ENCODE measurements around the gene TMEM217.

Gene TMEM217

DNA sequence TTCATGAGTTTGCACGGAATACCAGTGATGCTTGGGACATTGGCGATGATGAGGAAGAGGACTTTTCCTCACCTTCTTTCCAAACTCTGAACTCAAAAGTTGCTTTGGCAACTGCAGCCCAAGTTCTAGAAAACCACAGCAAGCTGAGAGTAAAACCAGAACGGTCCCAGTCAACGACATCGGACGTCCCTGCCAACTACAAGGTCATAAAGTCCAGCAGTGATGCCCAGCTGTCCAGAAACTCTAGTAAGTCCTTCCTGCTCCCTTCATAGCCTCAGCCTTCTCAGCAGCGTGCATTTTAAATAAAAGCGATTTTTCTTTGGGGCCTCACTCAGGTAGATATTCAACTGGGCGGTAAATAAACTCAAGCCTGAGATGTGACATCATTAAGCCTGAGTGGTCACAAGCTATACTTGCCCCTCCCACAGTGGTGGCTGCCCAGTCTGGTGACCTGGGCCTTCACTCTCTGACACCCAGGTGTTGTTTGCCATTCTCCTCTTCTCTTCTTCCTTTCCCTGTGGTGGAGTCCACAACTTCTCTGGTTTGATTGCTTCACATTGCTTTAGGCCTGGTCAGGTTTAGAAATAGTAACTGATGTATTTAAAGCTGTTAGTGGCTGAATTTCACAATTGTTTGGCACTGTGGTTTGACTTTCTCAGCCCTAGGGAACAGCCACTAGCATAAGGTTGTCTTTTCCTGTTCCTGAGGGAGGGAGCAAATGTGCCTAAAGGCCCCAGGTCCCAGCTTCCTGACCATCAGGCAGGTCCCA lies 21.6 kb upstream of the TMEM217 start:
- peak; percentile 73 for DNase-seq (ENCODE audit: low spot score)

DNA sequence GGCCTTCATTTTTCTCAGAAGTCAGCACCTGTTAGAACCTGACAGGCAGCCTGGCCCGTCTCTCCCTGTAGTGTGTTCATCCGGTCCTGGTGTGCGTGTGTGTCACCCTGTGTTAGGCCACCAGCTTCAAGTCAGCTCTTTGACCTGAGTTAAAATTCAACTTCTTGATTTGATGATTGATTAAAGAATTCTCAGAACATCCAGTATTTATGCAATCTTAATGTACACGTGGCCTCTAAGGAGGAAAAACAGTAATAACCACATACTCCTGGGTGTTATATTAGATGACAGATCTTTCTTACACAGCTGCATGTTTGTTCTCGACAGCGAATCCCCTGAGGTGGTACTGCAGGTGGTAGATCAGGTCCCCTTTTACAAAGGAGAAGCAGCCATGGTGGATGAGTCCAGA lies 19.1 kb upstream of the TMEM217 start:
- DNase-seq (ENCODE audit: low spot score): no peak

DNA sequence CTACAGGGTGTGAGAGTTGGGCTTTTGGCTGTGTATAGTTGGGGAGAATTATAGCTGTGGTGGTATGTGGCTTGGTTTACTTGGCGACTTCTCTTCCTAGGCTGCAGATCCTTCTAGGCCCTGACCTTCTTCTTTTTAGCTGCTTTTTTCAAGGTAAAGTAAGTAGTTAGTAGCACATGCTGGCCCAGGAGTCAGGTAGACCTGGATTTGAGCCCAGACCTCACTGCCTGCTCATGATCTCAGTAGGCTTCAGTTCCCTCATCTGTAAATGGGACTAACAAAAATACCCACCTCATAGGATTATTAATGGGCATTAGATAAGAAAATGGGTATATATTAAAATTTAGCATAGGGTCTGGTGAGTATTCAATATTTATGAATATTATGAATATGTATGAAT lies 17.4 kb upstream of the TMEM217 start:
- no peak for DNase-seq (ENCODE audit: low spot score)

DNA sequence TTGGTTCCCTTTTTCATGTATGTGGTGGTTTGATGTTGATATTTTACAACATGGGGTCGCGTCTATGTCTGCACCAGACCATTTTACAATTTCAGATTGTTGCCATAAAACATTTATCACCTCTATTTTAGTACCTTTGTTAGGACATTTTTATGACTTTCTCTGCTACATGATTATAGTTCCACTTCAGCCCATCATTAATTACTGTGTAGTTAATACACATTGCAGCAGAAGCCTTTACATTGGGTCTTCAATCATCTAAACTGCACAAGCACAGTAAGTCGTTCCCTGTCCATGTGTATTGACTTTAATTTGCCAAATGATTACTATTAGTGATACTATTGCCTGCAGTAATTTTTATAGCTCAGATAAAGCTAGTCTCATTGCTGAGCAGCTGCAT lies 15.7 kb upstream of the TMEM217 start:
- no peak for DNase-seq (ENCODE audit: low spot score)

DNA sequence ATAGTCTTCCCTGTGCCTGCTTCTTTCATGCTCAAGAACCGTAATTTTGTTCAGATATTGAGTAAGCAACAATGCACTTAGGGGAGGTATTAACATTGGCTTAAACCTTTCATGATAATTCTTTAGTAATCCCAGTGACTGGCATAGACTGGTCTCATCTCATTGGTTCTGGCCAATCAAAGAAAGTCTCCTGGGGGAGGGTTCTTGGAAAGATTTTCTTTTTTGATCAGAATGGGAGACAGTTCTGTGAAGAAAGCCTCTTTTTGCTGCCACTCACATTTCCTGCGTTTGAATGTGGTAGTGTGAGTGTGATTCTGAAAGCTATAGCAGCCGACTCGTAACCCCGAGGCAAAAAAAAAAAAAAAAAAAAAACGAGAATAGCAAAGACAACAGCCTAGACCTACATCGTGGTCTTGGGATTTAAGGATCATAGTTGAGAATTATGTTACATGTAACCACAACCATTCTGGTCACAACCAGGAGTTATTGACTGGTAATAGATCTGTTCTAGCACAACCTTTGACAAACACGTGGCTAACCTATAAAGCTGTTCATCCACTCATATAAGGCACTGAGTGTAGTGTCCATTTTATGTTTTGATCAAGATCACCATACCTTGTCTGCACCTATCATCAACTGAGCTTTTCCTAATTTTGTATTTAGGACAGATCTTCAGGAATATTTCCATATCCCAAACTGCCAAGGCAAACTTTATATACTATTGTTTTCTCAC lies 15.1 kb upstream of the TMEM217 start:
- no peak for DNase-seq (ENCODE audit: low spot score)

DNA sequence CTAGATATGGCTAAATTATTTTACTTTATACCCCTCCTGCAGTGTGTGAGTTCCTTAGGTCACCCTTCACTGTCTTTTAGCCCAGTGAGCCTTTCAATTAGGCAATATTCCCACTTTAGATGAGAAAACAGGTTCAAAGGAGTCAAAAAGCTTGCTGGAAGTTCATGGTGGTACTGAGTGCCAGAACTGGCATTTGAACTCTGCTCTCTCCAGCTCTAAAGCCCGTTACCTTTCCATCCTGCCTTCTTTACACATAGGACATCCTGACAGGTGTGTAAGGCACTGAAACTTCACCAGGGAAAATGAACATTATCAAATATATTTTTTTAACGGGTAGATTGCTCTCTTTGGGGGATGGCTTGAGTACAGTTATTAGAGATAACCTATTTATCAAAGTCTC lies 11.2 kb upstream of the TMEM217 start:
- DNase-seq (ENCODE audit: low spot score): no peak

DNA sequence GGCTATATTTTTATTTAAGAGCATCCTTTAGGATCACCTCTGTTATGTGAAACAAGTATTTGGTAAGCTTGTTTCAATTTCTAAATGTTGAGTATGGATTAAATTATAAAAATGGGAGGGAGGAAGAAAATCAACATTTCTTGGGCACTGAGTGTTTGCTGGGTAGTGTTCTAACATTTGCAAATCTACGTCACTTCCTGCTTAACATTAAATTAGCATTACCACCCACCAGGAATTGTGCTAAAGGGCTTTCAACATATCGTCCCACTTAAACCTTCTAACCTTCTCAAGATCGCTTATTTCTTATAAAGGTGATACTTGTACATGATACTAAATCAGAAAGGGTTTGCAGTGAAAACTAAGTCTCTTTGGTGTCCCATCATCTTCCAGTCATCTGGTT lies 7.9 kb upstream of the TMEM217 start:
- no peak for DNase-seq (ENCODE audit: low spot score)

DNA sequence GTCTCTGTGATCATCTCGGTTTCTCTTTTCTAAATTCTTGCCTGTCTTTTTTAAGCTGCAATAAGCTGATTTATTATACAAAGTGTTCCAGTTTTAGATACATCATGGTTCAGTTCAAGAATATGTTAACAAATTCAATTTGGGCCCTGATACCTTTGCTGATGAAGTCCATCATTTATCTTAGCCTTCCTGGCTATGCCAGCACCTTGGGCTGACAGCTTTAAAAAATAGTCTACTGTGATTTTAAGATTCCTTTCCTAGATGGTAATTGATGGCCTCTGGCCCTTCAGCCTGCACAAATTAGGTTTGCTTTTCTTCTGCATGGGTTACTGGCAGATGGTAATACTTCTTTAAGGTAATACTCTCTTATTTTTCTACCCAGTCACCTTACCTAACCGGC lies 7.1 kb upstream of the TMEM217 start:
- DNase-seq (ENCODE audit: low spot score): no peak

DNA sequence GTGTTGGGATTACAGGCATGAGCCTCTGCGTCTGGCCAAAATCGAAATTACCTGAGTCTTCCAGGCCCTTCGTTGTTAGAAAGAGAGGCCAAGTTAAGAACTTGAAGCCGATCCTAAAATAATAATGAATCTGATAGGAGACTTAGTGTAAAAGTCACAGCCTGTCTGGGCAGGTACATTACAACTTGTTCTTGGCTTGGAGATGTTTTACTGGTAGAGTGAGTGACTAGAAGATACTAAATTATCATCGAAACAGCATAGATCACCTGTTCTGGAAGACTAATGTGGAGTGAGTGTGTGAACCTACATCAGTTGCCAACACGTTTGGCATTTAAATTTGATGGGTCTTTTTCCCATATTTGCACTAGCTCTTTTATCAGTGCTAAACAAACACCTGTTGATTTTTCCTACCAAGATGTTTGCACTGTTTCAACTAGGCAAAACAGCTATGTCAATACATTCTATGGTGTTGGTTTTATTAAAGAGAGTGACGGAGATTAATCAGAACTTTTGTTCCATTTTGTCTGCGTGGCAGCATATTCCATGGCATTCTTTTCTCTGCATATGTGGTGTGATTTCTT lies 4.6 kb upstream of the TMEM217 start:
- DNase-seq (ENCODE audit: low spot score): no peak

DNA sequence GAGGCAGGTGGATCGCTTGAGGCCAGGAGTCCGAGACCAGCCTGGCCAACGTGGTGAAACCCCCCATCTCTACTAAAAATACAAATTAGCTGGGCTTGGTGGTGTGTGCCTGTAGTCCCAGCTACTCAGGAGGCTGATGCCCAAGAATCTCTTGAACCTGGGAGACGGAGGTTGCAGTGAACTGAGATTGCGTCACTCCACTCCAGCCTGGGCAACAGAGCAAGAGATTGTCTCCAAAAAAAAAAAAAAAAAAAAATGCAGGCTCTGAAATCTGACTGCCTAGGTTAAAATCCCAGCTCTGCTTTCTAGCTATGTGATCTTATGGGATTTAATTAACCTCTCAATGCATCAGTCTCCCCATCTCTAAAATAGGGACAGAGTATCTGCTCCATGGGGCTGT lies 3.3 kb upstream of the TMEM217 start:
- no peak for DNase-seq (ENCODE audit: low spot score)

DNA sequence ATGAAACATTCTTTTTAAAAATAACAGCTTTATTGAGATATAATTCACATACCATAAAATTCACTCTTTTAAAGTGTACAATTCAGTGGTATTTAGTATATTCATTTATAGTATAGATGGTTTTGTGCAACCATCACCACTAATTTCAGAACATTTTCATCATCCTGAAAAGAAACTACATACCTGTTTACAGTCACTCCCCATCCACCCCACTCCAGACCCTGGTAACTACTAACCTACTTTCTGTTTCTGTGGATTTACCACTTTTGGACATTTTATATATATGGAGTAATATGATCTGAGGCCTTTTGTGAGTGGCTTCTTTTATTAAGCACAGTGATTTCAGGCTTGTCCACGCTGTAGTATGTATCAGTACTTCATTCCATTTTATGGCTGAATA lies 2.5 kb upstream of the TMEM217 start:
- no peak for DNase-seq (ENCODE audit: low spot score)

DNA sequence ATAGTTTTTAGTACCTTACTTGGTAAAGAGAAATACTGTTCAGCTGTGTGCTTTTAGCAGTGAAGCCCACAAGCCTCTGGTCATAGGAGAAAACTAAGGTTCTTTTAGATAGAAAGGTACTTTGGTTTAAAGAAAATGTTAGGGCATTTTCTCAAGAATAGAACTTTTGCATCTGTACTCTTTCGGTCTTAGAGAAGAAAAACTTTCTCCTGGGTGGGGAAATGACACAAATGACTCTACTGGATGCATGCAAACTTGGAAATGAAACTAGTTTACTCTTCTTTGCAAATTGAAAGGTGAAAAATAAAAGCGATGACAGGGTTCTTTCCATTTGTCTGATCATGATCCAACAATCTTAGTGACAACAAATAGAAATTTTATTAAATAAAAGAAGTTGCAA lies 2.1 kb upstream of the TMEM217 start:
- no peak for DNase-seq (ENCODE audit: low spot score)

DNA sequence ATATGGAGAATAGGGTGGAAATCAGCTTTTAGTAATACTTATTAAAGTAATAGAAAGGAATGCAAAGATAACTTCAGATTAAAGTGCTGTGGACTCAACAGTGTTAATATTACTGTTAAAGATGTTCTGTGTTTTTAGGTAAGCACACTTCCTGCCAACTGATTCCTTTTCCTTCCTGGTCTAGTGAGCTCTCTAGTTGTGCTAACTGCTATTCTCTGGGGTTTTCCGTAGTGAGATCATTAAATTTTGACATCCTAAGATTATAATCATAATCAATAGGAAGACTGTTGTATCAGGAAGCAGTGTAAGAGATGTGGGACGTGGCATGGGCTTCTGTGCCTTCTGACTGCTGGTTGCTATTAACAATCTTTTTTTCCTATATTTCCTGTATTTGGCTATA lies 1.2 kb upstream of the TMEM217 start:
- DNase-seq (ENCODE audit: low spot score): no peak

DNA sequence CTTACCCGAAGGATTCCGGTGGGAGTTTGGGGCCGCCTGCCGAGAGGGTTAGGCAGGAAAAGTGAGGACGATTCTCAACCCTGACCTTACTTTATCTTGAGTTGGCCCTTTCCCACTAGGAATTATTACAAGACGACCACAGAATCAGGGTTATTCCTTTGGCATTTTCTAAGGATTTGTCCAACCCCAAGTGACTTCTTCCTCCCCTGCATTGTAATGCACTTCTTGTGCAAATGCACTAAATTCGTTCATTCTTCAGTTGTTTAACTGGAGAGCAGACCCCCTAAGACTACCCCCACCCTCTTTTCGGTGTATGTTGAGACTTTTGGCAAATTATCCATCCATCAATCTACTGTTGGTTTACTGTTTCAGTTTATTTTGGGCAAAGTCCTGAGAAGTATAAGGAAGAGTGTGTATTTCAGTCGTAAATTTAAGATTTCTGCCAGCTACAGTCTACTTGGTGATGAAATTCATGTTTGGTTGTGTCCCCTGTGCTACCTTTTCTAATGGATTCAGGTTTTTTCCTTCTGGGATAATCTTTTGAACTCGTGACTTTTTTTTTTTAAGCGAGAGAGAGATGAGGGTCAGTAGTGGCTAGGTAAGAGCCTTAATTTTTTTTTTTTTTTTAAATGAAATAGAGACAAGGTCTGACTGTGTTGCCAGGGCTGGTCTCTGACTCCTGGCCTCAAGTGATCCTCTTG lies 611 bp upstream of the TMEM217 start:
- no peak for DNase-seq (ENCODE audit: low spot score)

DNA sequence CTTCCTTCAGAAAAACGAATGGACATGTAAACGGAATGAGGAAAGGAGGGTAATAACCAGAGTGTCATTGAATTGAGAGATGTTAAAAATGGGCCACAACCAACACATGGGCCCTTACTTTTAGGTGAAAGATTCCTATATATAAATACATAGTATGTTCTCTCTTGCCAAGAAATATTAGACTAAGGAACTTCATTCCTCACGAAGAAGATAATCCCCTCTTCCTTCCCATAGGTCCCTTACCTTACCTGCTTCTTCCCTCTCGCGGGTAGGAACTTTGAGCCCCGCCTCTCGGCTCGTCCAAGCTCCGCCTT lies 667 bp downstream of the TMEM217 start:
- no peak for DNase-seq (ENCODE audit: low spot score)

DNA sequence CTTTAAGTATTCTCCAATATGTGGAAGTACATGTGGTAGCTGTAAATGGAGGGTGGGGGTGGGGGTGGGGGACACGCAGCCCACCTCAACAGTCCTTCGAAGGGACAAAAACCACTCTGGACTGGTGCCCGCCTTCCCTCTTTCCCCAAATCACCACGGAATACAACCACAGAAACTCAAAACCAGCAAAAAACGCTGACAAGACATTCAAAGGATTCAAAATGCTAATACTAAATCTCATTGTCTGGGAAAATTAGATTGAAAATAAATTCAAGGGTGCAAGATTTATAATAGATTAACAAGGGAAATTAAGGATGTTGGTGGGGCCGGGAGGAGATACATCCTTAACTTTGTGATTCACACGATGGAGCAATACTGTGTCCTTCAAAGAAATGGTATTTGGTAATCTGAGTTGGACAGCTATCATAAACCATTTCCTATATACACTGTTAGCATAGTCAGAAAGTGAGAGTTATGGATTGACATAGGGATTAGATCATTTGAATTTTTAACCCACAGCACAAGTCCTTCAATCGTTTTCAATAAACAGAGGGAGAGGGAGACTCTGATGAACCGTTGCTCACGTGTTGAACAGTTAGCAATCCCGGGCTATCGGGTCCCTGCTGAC lies 1.1 kb downstream of the TMEM217 start:
- no peak for DNase-seq (ENCODE audit: low spot score)

DNA sequence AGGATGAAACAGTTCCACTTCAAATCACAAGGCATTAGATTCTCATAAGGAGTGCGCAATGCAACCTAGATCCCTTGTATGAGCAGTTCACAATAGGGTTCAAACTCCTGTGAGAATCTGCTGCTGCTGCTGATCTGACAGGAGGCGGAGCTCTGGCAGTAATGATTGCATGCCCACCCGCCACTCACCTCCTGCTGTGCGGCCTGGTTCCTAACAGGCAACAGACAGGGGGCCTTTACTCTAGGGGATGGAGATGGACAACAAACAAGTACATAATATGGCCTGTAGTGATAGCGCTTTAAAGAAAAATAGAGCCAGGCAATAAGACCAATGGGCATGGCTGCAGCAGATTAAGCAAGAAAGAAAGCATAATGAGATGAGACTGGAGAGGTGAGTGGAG lies 3.1 kb downstream of the TMEM217 start:
- DNase-seq (ENCODE audit: low spot score): no peak

DNA sequence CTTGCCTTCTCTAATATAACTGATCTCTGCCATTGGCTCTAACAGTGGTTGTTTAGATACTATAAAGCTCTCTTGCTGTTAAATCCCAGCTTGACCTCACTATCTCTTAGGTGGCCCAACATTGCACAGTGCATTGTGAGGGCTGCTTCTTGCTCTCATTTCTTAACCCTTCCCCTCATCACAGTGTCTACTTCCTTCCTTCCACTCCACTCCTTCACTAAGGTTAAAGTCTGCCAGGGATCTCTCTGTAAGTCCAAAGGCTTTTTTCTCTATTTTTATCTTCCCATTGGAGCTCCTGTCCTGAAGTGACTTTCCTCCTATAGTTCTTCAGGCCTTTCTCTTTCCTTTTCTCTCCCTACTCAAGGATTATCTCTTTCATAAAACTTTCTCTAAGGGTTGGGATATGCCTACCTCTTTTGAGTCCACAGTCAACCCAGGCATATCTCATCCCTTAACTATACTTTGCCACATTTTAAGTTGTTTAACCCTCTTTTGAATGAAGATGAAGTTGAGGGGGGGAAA lies 4.4 kb downstream of the TMEM217 start:
- DNase-seq (ENCODE audit: low spot score): no peak

DNA sequence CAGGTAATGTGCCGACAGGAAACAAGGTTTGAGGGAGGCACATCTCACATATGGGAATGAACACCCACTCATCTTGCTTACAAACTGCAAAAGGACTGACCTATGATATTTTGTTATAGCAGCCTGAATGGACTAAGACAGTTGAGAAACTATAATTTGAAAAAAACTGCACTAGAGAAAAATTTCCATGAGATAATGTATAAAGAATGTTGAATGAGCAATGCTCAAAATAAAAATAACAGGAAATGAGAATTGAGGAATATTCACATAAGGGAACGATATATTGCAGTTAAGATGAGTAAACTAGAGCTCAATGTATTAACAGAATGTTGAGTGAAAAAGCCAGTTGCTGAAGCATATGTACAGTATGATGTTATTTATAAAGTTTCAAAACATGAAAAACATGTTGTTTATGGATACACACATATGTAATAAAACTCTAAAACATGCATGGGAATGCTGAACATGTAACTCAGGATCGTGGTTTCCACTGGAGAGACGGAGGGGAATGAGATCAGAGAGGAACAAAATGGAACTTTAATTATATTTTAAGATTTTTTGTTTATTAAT lies 6.6 kb downstream of the TMEM217 start:
- no peak for DNase-seq (ENCODE audit: low spot score)

DNA sequence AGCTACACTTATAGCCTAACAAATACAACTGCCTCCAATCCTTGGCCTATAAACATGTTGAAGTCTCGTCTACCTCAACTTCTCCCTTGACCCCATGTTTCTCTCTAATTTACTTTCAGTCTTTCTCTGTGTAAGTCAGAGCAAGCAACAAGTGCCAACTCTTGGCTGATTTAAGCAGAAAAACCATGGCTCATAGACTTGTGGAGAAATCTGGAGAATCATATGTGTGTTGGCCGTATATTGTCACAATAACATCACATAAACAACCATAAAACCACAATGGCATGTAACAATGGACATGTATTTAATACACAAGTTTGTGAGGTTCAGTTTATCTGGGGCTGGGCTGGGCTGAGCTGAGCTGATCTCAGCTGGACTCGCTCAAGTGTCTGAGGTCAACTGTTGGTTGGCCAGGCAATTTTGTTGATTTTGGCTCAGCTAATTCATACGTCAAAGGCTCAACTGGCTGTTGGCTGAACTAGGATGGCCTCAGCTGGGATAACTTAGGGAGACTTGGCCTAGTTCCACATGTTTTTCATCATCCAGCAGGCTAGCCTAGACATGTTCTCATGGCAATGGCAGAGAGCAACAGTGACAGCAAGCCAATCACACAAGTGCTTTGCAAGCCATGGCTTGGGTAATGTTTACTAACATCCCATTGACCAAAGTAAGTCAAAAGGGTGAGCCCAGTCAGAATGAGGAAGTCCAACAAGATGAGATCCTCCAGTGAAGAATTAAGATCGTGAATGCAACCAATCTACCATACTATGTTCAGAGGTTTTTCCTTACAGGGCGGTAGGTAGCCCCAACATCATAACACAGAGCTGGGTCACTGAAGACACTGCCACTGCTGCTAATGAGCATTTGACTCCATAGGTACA lies 13.3 kb downstream of the TMEM217 start:
- DNase-seq (ENCODE audit: low spot score): peak; percentile 87

DNA sequence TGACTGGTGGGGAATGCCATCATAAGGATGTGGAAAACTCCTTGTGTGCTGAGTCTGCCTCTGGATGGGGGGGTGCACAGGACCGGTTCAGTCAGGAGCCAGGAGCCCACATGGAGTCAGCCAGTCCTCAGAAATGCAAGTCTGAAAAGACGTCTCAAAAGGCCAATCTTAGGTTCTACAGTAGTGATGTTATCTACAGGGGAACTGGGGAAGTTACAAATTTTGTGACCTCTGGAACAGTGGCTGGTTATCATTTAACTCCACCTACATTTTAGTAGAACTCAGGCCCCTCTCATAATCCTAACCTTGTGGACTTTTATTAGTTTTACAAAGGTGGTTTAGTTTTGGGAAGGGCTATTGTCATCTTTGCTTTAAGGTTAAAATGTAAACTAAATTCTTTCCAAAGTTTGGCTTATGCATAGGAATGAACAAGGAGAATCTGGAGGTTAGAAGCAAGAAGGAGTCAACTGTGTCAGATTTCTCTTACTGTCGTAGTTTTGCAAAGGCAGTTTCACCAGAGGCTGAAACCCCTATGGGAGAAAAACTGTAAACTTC lies 14.1 kb downstream of the TMEM217 start:
- DNase-seq (ENCODE audit: low spot score): no peak

Measured in AG20443 (cell line).